K562 (cell line): ENCODE results near the gene PNMA8A. TPM values are rescaled to one million over a fixed set of nuclear protein-coding genes. Genes with fewer than 3 reads are reported as not detected.

Experiments used
- ARID3A ChIP-seq: IDR thresholded peaks from 2 replicates; pipeline ENCODE4 v1.6.1; 2012; ENCODE audit warnings: low read depth, low read length, improper control_type of control experiment, borderline replicate concordance
- ARID3B ChIP-seq: fragments of 250-450 bp; sonication (Bioruptor Pico); IDR thresholded peaks from 2 replicates; pipeline ENCODE4 v1.4.0; 2020; ENCODE audit warnings: borderline replicate concordance
- ATF4 ChIP-seq: fragments of 450-650 bp; formaldehyde crosslinking; IDR thresholded peaks from 2 replicates; pipeline ENCODE4 v1.4.0; 2022; ENCODE audit warnings: mild to moderate bottlenecking, moderate library complexity
- BRD4 ChIP-seq: fragments of 200-600 bp; sonication (generic); IDR thresholded peaks from 2 replicates; pipeline ENCODE4 v1.6.1; 2017; ENCODE audit warnings: inconsistent platforms
- ELK1 ChIP-seq: sonication (generic); formaldehyde crosslinking; IDR thresholded peaks from 2 replicates; pipeline ENCODE4 v1.8.1; 2022; ENCODE audit warnings: missing genetic modification reagents
- EWSR1 ChIP-seq: fragments of 450-650 bp; IDR thresholded peaks from 2 replicates; pipeline ENCODE4 v1.6.1; 2018; ENCODE audit warnings: borderline replicate concordance, mild to moderate bottlenecking, low read depth, moderate library complexity; ENCODE audit not compliant: partially characterized antibody
- MCM2 ChIP-seq: fragments of 450-650 bp; IDR thresholded peaks from 2 replicates; pipeline ENCODE4 v1.6.1; 2017; ENCODE audit warnings: low read depth, mild to moderate bottlenecking
- MCM7 ChIP-seq, 2 experiments: fragments of 450-650 bp; IDR thresholded peaks; 2 replicates each; pipeline ENCODE4 v1.6.1; 2016 to 2018
- MTA2 ChIP-seq: fragments of 450-650 bp; IDR thresholded peaks from 2 replicates; pipeline ENCODE4 v1.6.1; 2016; ENCODE audit warnings: low read depth
- MXI1 ChIP-seq: IDR thresholded peaks from 2 replicates; pipeline ENCODE4 v1.6.1; 2011; ENCODE audit warnings: low read depth, mild to moderate bottlenecking, improper control_type of control experiment, low read length
- STAT5A ChIP-seq: IDR thresholded peaks from 2 replicates; pipeline ENCODE4 v1.6.1; 2012; ENCODE audit warnings: low read length, inconsistent platforms, borderline replicate concordance
- ZNF175 ChIP-seq: fragments of 200-800 bp; sonication (Bioruptor generic); IDR thresholded peaks from 2 replicates; pipeline ENCODE4 v1.6.1; 2016; ENCODE audit warnings: low read depth, mild to moderate bottlenecking, missing genetic modification characterization, missing compliant biosample characterization
- ZNF280A ChIP-seq: fragments of 450-650 bp; IDR thresholded peaks from 2 replicates; pipeline ENCODE4 v1.6.1; 2018; ENCODE audit warnings: mild to moderate bottlenecking, low read depth; ENCODE audit not compliant: partially characterized antibody
- ZNF444 ChIP-seq: fragments of 250-450 bp; sonication (Bioruptor Pico); IDR thresholded peaks from 2 replicates; pipeline ENCODE4 v1.4.0; 2020; ENCODE audit warnings: mild to moderate bottlenecking, moderate library complexity
- ZNF449 ChIP-seq: fragments of 250-450 bp; sonication (Bioruptor Pico); IDR thresholded peaks from 2 replicates; pipeline ENCODE4 v1.8.0; 2022; ENCODE audit warnings: moderate library complexity, mild to moderate bottlenecking, inconsistent platforms
- polyA plus RNA-seq, 8 experiments: library from polyadenylated mRNA; depleted of rRNA in 4 of 8; stranded (reverse) in 5 of 8; unstranded in 3 of 8; fragments of >200 nt; fragmentation: Nextera tagmentation in 2 of 8; fragmentation: Illumina TruSeq in 1 of 8; extraction: Ambion mirVana in 2 of 8; extraction: Trizol in 1 of 8; gene quantifications; 2 replicates each; pipeline versions ENCODE4 v1.2.1 to v1.2.3, GENCODE V29; 2011 to 2014; ENCODE audit warnings: inconsistent platforms in 1 of 8, missing spikeins in 1 of 8
- total RNA-seq, 7 experiments: library from RNA; depleted of rRNA in 6 of 7; stranded (reverse); fragments of >200 nt in 6 of 7; fragmentation: Illumina TruSeq in 2 of 7; extraction: Trizol in 2 of 7; gene quantifications; 2 replicates each; pipeline versions ENCODE4 v1.2.1 to v1.2.3, GENCODE V29; 2011 to 2021; ENCODE audit warnings: low replicate concordance in 1 of 7

Gene PNMA8A
- total and polyA plus RNA-seq, 9 of the 15 experiments (the other 6 are each of a cell fraction or from before 2014, with no cell fraction given), result 6.6 to 23.8 (median 14.9) TPM

GRCh38 chr19:46426506-46427162 is 44.7 kb downstream of the PNMA8A start (continued):
- TF ChIP-seq ELK1 (CRISPR knock-in tag), result no peak
- TF ChIP-seq EWSR1, result no peak
- TF ChIP-seq MCM2, result no peak
- TF ChIP-seq STAT5A, result no peak
- no peak for TF ChIP-seq MCM7 (IDR thresholded peaks at IDR 0.05)
- no peak for TF ChIP-seq ARID3A
- TF ChIP-seq ZNF280A, result no peak
- no peak for TF ChIP-seq BRD4
- no peak for TF ChIP-seq MTA2
- no peak for TF ChIP-seq ZNF175 (CRISPR knock-in tag)
- TF ChIP-seq ZNF444 (CRISPR knock-in tag), result no peak
- no peak for TF ChIP-seq ARID3B (CRISPR knock-in tag)
- no peak for TF ChIP-seq ATF4 (CRISPR knock-in tag)
- TF ChIP-seq ZNF449, result no peak
- peak; percentile 26; the same call in 1 of the 2 replicates for TF ChIP-seq MXI1
